Measurements from ENCODE around the gene CORO1A.
"Not testable (repeated sequence)": the region's sequence is repeated elsewhere in the genome, so short reads cannot be mapped to it uniquely, and the experiment has no call there.

CORO1A gene

GRCh38 chr16:30197001-30197400 is 13.6 kb downstream of the CORO1A start:
- H3K9ac ChIP-seq (ENCODE audit: low read length); H3K9me3 ChIP-seq (replicated peaks; ENCODE audit: insufficient read depth, low read length); H3K27ac ChIP-seq (ENCODE audit: low read length); H3K4me2 ChIP-seq (ENCODE audit: low read depth, low read length); H3F3A ChIP-seq (ENCODE audit: insufficient read depth, low read length); H3K36me3 ChIP-seq (replicated peaks; ENCODE audit: insufficient read depth, low read length); H3K9me2 ChIP-seq (replicated peaks; ENCODE audit: insufficient read depth, low read length); H3K4me1 ChIP-seq (ENCODE audit: low read length); H2AFZ ChIP-seq (ENCODE audit: low read length); DNase-seq; H4K20me1 ChIP-seq (ENCODE audit: insufficient read depth, low read length); H3K27me3 ChIP-seq (replicated peaks; ENCODE audit: insufficient read depth, low read length); H3K79me2 ChIP-seq (ENCODE audit: low read length); H3K4me3 ChIP-seq (ENCODE audit: low read length): not testable (repeated sequence)

- H3K27me3 ChIP-seq (replicated peaks; ENCODE audit: insufficient read depth, low read length); H3K27ac ChIP-seq (ENCODE audit: low read length); H3K4me2 ChIP-seq (ENCODE audit: low read depth, low read length); H2AFZ ChIP-seq (ENCODE audit: low read length); H3K9me2 ChIP-seq (replicated peaks; ENCODE audit: insufficient read depth, low read length); H3K9me3 ChIP-seq (replicated peaks; ENCODE audit: insufficient read depth, low read length); H3K4me1 ChIP-seq (ENCODE audit: low read length); H3K36me3 ChIP-seq (replicated peaks; ENCODE audit: insufficient read depth, low read length); H4K20me1 ChIP-seq (ENCODE audit: insufficient read depth, low read length); H3K9ac ChIP-seq (ENCODE audit: low read length); H3K79me2 ChIP-seq (ENCODE audit: low read length); H3F3A ChIP-seq (ENCODE audit: insufficient read depth, low read length); DNase-seq; H3K4me3 ChIP-seq (ENCODE audit: low read length): not testable (repeated sequence)
Observed at GRCh38 chr16:30199049-30199448, 15.6 kb downstream of the CORO1A start, which contains the start of gene SULT1A3. TSS of gene SULT1A3 (plus strand) at chr16:30199255. CDS start at chr16:30200729, 1,474 bp downstream.

- not testable (repeated sequence) for H3K9me3 ChIP-seq (replicated peaks; ENCODE audit: insufficient read depth, low read length); H3K36me3 ChIP-seq (replicated peaks; ENCODE audit: insufficient read depth, low read length); H4K20me1 ChIP-seq (ENCODE audit: insufficient read depth, low read length); H3K9ac ChIP-seq (ENCODE audit: low read length); H3F3A ChIP-seq (ENCODE audit: insufficient read depth, low read length); H3K4me3 ChIP-seq (ENCODE audit: low read length); H3K27ac ChIP-seq (ENCODE audit: low read length); H3K79me2 ChIP-seq (ENCODE audit: low read length); H3K27me3 ChIP-seq (replicated peaks; ENCODE audit: insufficient read depth, low read length); H3K9me2 ChIP-seq (replicated peaks; ENCODE audit: insufficient read depth, low read length); H3K4me1 ChIP-seq (ENCODE audit: low read length); DNase-seq; H3K4me2 ChIP-seq (ENCODE audit: low read depth, low read length); H2AFZ ChIP-seq (ENCODE audit: low read length)
Observed at GRCh38 chr16:30199608-30200343, 16.4 kb downstream of the CORO1A start.

GRCh38 chr16:30205541-30206236 is 22.3 kb downstream of the CORO1A start:
- not testable (repeated sequence) for H3K9me2 ChIP-seq (replicated peaks; ENCODE audit: insufficient read depth, low read length); H3K4me1 ChIP-seq (ENCODE audit: low read length); H3F3A ChIP-seq (ENCODE audit: insufficient read depth, low read length); H3K9me3 ChIP-seq (replicated peaks; ENCODE audit: insufficient read depth, low read length); H3K9ac ChIP-seq (ENCODE audit: low read length); H3K36me3 ChIP-seq (replicated peaks; ENCODE audit: insufficient read depth, low read length); H4K20me1 ChIP-seq (ENCODE audit: insufficient read depth, low read length); H3K79me2 ChIP-seq (ENCODE audit: low read length); DNase-seq; H3K27me3 ChIP-seq (replicated peaks; ENCODE audit: insufficient read depth, low read length); H2AFZ ChIP-seq (ENCODE audit: low read length); H3K27ac ChIP-seq (ENCODE audit: low read length)
- H3K4me2 ChIP-seq (ENCODE audit: low read depth, low read length), result peak overlapping the region; percentile 55; the same call in 1 of the 2 replicates
- peak overlapping the region; percentile 56 for H3K4me3 ChIP-seq (ENCODE audit: low read length)

- not testable (repeated sequence) for H3K27ac ChIP-seq (ENCODE audit: low read length); H3F3A ChIP-seq (ENCODE audit: insufficient read depth, low read length); H3K79me2 ChIP-seq (ENCODE audit: low read length); H3K9ac ChIP-seq (ENCODE audit: low read length); H3K27me3 ChIP-seq (replicated peaks; ENCODE audit: insufficient read depth, low read length); H3K9me3 ChIP-seq (replicated peaks; ENCODE audit: insufficient read depth, low read length); H4K20me1 ChIP-seq (ENCODE audit: insufficient read depth, low read length); H3K36me3 ChIP-seq (replicated peaks; ENCODE audit: insufficient read depth, low read length); DNase-seq; H3K4me1 ChIP-seq (ENCODE audit: low read length); H3K9me2 ChIP-seq (replicated peaks; ENCODE audit: insufficient read depth, low read length); H2AFZ ChIP-seq (ENCODE audit: low read length)
- H3K4me3 ChIP-seq (ENCODE audit: low read length), result peak overlapping the region; percentile 56
- H3K4me2 ChIP-seq (ENCODE audit: low read depth, low read length), result peak overlapping the region; percentile 55; the same call in 1 of the 2 replicates
Observed at GRCh38 chr16:30206252-30206651, 22.9 kb downstream of the CORO1A start.

GRCh38 chr16:30207063-30207704 is 23.8 kb downstream of the CORO1A start:
- not testable (repeated sequence) for H3K27ac ChIP-seq (ENCODE audit: low read length)

GRCh38 chr16:30209032-30209431 is 25.6 kb downstream of the CORO1A start:
- H3K4me2 ChIP-seq (ENCODE audit: low read depth, low read length); H3K27ac ChIP-seq (ENCODE audit: low read length); H3K9ac ChIP-seq (ENCODE audit: low read length); H4K20me1 ChIP-seq (ENCODE audit: insufficient read depth, low read length); H3F3A ChIP-seq (ENCODE audit: insufficient read depth, low read length); H3K27me3 ChIP-seq (replicated peaks; ENCODE audit: insufficient read depth, low read length); H3K9me3 ChIP-seq (replicated peaks; ENCODE audit: insufficient read depth, low read length); H3K36me3 ChIP-seq (replicated peaks; ENCODE audit: insufficient read depth, low read length); H3K79me2 ChIP-seq (ENCODE audit: low read length); H3K4me3 ChIP-seq (ENCODE audit: low read length); H3K4me1 ChIP-seq (ENCODE audit: low read length); DNase-seq; H2AFZ ChIP-seq (ENCODE audit: low read length); H3K9me2 ChIP-seq (replicated peaks; ENCODE audit: insufficient read depth, low read length): not testable (repeated sequence)

More at GRCh38 chr16:30207063-30207704, 23.8 kb downstream of the CORO1A start:
- H3K9ac ChIP-seq (ENCODE audit: low read length); H3F3A ChIP-seq (ENCODE audit: insufficient read depth, low read length); H3K9me2 ChIP-seq (replicated peaks; ENCODE audit: insufficient read depth, low read length); H2AFZ ChIP-seq (ENCODE audit: low read length); H4K20me1 ChIP-seq (ENCODE audit: insufficient read depth, low read length); H3K4me3 ChIP-seq (ENCODE audit: low read length); H3K27me3 ChIP-seq (replicated peaks; ENCODE audit: insufficient read depth, low read length); H3K9me3 ChIP-seq (replicated peaks; ENCODE audit: insufficient read depth, low read length); H3K4me2 ChIP-seq (ENCODE audit: low read depth, low read length); DNase-seq; H3K4me1 ChIP-seq (ENCODE audit: low read length); H3K36me3 ChIP-seq (replicated peaks; ENCODE audit: insufficient read depth, low read length); H3K79me2 ChIP-seq (ENCODE audit: low read length): not testable (repeated sequence)

All from MM.1S (cell line).